ENCODE measurements around the gene DUT.
A peak's percentile ranks its signal among the peaks of the same experiment; 100 is the strongest.

Gene DUT

DNA sequence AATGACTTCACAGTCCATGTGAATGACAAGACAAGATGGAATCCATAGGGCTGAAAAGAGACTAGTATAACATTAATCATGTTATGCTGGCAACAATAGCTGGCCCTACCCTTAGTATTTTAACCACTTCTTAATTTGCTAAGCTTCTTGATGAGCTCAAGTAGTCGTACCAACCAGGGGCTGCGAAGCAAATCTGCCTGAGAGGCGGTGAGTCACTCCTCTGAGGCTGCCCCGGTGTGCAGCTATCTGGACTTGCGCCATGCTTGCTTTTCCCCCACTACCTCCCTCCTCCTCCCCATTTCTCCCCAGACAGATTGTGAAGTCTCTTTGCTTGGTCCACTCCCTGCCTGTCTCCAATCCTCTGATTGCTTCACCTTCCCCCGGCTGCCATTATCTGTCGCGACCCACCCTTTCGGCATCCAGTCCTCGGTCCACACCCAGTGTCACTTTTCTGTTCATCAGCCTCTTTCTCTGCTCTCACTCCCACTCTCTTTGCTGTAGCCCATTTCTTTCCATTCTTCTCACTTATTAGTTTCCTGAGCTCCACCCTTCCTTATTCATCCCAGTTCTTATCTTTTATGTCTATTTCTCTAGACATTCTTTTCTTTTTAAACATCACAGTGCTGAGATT is 42.7 kb downstream of the DUT start:
- DNase-seq: no peak

- DNase-seq: no peak
Measured at GRCh38 chr15:48374472-48374871, 43.2 kb downstream of the DUT start.

DNA sequence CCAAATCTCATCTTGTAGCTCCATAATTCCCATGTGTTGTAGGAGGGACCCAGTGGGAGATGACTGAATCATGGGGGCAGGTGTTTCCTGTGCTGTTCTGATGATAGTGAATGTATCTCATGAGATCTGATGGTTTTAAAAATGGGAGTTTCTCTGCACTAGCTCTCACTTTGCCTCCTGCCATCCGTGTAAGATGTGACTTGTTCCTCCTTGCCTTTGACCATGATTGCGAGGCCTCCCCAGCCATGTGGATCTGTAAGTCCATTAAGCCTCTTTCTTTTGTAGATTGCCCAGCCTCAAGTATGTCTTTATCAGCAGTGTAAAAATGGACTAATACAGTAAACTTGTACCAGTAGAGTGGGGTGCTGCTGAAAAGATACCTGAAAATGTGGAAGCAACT is 44.5 kb downstream of the DUT start:
- no peak for DNase-seq

- DNase-seq: no peak
Measured at GRCh38 chr15:48380198-48380597, 49.0 kb downstream of the DUT start.

- no peak for DNase-seq
Measured at GRCh38 chr15:48381861-48382260, 50.6 kb downstream of the DUT start.

DNA sequence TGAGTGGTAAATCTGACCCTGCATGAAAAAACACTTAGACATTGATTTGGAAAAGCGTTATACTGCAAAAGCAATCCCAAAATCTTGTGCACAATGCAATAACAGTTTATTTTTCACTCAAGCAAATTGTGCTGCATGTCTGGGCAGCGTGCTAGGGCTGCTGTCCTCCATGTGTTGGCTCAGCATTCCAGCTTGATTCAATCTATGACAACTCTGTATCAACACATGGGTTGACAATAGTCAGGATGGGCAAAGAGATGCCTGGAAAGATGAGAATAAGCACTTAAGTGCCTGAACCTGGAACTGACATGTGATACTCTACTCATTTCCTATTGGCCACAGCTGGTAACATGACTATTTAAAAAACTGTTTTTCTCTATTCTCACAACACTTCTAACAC is 51.8 kb downstream of the DUT start:
- no peak for DNase-seq

DNA sequence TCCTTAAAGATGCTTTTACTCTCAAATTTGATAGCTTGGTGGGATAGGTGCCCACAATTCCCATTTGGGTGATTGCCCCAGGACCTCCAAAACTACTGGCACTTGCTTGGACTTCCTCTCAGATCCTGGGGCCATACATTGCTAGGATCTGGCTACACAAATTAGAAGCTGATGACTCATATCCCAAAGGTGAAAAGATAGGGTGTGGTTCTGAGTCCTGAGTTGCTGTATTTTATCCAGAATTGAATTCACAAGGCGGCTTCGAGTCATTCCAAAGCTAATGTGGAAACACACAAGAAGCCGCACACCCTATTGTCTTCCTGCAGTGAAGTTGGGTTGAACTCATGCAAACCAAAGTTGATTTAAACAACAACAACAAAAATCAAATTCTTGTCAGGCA is 53.4 kb downstream of the DUT start:
- no peak for DNase-seq

GRCh38 chr15:48385031-48385830 is 54.0 kb downstream of the DUT start:
- DNase-seq: no peak

- DNase-seq: no peak
Measured at GRCh38 chr15:48388016-48388851, 57.0 kb downstream of the DUT start.

DNA sequence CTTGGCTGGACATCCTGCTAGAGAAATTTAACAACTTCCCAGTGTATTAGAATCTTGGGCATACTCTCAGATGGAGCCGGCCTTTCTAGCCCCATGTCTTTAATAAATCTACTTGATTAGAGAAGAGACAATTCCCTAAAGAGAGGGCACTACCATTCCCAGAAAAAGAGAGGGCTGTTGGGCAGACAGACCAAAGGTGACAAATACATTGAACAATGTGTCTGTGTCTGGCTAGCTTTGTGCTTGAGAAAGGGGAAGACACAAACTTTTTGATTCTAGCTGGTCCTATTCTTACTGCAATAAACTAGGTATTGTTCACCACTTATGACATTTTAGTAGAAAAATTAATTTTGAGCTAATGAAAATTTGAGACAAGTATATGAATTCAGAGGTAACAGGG is 57.7 kb downstream of the DUT start:
- no peak for DNase-seq

DNA sequence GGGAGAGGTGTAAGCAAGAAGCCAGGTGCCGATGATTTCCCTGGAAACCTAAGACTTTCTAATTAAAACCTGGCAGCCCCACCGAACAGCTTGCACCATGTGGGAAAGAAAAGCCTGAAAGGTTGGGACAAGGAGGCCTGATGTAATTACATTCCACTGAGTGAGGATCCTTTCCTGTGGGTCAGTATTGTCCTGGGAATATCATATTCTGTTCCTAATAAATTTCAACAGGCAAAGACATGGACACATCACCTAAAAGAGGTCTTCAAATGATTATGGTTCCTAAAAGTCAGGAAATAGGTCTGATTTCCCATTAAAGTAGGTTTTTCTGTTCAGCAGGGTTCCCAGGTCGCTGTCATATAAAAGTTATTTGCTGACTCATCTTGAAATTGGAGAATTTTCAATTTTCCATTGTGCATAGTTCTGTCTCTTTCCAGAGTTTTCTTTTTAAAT is 58.5 kb downstream of the DUT start:
- DNase-seq: no peak

- no peak for DNase-seq
Measured at GRCh38 chr15:48391950-48392349, 60.7 kb downstream of the DUT start.

GRCh38 chr15:48392356-48392755 is 61.1 kb downstream of the DUT start:
- DNase-seq: peak; percentile 75

Measured in left hindlimb (tissue), 1 donor.